HG03064 (cell line): ENCODE measurements around the gene KCND3.

Source experiments
- ATAC-seq: cut with Tn5 transposase; IDR thresholded peaks from one replicate; pipeline ENCODE4 v1.9.1; 2021; ENCODE audit warnings: low read depth; ENCODE audit not compliant: unreplicated experiment

Gene KCND3

GRCh38 chr1:111735321-111735720 is 254.1 kb downstream of the KCND3 start:
- no peak for ATAC-seq

GRCh38 chr1:111734856-111735255 is 254.6 kb downstream of the KCND3 start:
- ATAC-seq = no peak

- ATAC-seq = no peak
These were observed 255.0 kb downstream of the KCND3 start for GRCh38 chr1:111734426-111734825.

- no peak for ATAC-seq
These were observed 255.5 kb downstream of the KCND3 start for GRCh38 chr1:111733992-111734341.

DNA sequence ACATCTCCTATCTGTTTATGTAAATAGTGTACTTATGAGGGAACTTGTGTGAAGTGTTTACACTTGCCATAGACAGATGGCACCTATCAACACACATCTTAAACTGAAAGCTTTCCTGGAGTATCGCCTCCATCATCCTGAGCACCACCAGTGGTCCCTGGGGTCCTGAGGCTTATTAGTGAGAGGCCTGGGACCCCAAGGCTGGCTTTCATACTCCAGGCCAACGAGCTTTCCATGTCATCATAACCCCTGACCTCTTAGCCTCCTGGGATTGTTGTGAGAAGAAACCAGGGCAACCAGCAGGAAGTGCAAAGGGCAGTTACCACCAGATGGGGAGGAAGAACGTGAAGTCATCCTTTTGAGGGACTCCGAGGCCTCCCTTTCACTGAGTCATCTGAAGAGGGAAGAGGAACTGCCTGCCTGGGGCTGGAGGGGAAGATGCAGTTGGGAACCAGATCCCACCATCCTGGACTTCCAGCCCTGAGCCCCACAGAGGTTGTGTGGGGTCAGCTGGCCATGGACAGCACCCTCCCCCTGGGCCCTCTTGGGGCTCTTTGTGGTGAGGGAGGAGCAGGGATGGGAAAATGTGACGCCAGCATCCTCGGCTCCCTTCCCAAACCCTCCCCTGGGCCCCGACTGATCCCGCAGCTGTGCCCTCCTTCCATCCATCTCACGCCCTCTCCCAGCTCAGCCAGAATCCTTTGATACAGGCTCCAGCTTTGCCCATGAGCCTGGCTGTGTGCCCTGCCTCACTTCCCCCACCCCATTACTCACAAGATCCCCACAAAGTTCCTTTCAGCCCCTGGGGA is 256.1 kb downstream of the KCND3 start:
- no peak for ATAC-seq

DNA sequence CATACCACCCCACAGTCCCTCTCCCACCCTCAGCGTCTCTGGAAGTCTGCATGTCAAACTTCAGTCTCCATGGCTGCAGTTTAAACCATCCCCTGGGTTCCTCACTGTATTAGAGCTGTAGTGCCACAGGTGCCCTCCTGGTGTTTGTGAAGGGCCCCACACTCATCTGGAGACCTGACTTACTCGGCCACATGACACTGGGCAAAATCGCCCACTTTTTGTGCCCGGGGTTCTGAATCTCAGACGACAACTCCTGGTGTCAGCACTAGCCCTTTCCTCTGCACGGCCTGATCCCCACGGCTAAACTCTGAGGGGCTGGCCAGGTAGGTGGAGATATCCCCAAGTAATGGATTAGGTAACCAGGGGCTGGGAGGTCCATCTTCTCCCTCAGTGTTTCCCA is 256.8 kb downstream of the KCND3 start:
- no peak for ATAC-seq

GRCh38 chr1:111731956-111732355 is 257.5 kb downstream of the KCND3 start:
- ATAC-seq = no peak

GRCh38 chr1:111730706-111731105 is 258.8 kb downstream of the KCND3 start:
- ATAC-seq = no peak

GRCh38 chr1:111729946-111730681 is 259.4 kb downstream of the KCND3 start:
- no peak for ATAC-seq

- no peak for ATAC-seq
These were observed 260.1 kb downstream of the KCND3 start for GRCh38 chr1:111729271-111729921.

GRCh38 chr1:111727056-111727455 is 262.4 kb downstream of the KCND3 start:
- no peak for ATAC-seq

- ATAC-seq = no peak
These were observed 264.3 kb downstream of the KCND3 start for GRCh38 chr1:111725192-111725591.

- no peak for ATAC-seq
These were observed 265.6 kb downstream of the KCND3 start for GRCh38 chr1:111723871-111724270.

- ATAC-seq = no peak
These were observed 266.2 kb downstream of the KCND3 start for GRCh38 chr1:111723091-111723806.

DNA sequence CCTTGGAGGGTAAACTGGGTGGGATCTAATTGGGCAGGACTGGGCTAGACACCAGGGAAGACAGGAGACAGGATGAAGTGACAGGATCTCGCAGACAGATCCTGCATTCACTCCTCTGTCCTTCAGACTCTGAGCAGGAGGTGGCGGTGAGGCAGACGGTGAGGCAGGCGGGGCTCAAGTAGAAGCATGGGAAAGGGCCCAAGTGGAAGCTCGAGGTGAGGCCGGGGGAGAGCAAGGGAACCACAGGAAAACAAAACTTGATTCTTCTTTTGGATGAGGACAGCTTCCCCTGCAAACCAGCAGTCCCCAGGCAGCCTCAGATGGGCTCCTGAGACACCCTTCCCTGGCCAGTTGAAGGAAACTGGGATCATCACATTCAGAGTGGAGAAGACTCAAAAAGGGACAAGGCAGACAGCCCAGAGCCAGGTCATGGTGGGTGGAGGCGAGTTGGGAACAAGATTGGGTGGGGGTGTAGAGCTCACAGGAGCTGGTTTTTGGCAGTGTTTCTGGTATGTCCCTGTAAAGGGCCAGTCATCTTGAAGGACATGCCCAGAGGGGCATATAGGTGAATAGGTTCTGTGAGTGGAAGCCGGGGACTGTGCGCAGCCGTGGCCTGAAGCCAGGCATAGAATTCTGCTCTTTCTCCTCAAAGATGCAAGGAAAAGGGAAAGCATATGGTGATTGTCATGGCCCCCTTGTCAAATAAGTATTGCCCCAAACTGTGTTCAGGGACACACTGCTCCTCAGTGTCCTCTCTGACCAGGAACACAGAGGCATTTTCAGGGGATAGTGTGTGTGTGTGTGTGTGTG is 268.3 kb downstream of the KCND3 start:
- ATAC-seq = no peak
